Anterior cingulate cortex (tissue), 58 donors: ENCODE results near the gene LYZ.
A peak's percentile ranks its signal among the peaks of the same experiment; 100 is the strongest.

Experiments
- DNase-seq, 58 donors: peaks; one replicate each; lab custom pipeline; 2025; lab: John Stamatoyannopoulos, UW

LYZ gene

DNA sequence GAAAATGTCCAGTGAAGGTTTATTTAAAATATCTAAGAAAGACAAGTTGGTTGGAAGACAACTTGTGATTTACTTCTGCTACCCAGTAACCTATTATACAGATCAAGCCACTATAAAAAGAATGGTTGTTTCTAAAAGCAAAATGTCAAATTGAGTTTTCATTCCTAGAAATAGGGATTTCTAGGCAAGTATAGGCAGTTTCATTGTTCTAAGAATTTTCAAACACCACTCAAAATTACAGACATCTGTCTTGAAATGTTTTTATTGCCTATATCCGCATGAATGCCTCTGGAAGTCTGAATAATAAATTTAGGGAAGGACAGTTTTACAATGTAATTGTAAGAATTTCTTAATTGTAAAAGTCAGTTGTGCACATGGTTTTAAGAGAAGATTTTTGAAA is 20.0 kb downstream of the LYZ start:
- no peak for DNase-seq

DNA sequence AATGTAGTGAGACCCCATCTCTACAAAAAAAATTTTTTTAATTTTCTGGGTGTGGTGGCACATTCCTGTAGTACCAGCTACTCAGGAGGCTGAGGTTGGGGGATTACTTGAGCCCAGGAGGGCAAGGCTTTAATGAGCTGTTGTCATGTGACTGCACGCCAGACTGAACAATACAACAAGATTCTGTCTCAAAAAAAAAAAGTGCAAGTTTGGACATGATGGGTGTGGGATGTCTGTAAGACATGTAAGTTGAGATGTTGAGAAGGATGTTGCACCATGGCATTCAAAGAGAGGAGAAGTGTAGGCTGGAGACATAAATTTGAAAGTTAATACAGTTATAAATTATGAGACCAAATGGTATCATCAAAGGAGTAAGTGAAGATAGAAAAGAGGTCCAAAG is 34.9 kb downstream of the LYZ start:
- DNase-seq, result no peak

DNA sequence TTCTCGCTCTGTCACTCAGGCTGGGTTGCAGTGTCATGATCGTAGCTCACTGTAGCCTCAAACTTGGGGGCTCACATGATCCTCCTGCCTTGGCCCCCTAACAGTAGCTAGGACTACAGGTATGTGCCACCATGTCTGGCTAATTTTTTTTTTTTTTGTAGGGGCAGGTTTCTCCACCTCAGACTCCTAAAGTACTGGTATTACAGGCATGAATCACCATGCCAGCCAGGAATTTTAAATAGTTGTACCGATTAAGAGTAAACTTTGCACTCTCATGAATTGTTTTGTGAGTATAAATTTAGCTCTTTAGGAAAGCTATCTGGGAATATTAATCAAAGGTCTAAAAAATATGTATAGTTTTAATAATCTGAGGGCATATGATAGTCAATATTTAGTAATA is 36.9 kb downstream of the LYZ start:
- DNase-seq, result no peak

DNA sequence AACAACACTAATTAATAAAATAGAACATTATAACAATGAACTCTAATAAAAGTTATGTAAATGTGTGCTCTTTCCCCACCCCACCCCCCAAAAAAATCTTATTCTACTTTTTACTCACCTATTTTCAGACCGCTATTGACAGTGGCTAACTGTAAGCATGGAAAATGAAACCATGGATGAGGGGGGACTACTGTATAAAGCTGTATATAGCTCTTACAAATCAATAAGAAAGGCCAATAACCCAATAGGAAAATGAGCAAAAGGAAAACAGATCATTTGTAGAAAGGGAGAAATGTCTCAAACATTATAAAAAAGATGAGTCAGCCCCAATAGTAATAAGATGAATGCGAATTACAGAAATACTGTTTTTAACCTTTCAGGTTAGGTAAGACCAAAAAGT is 38.7 kb downstream of the LYZ start:
- DNase-seq, result no peak

DNA sequence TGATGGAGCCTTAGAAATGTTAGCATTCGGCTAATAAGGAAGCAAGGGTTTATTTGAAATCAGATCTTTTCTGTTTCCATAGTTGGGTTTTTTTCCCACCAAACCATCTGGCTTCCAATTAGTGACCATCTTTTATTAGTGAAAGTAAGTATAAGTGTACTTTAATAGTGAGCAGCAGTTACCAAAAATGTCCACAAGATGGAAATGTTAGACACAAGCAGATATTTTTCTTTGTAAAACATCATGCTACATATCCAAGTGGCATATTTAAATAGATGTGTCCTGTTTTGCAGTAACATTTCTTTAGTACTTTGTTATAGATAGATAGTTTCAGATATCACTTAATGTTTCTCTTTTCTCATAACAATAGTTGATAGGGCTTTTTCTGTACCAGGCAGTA is 40.2 kb downstream of the LYZ start:
- peak in 2 of 58 donors; percentile 13 to 17 for DNase-seq

DNA sequence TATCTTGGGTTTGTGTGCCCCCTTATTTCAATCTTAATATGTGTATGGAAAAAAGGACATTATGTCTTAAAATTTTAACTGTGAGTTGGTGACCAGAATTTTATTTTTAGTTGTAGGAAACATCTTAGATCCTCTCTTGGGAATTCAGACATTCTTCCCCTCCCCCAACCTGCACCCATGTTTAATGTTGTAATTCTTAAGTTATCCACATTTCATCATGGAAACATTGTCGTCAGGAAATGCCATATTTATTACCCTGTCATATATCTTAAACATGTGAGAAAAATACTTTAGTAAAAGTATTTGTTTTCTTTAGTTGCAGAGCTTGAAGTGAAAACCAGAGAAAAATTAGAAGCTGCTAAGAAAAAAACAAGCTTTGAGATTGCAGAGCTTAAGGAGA is 41.6 kb downstream of the LYZ start:
- DNase-seq, result no peak

DNA sequence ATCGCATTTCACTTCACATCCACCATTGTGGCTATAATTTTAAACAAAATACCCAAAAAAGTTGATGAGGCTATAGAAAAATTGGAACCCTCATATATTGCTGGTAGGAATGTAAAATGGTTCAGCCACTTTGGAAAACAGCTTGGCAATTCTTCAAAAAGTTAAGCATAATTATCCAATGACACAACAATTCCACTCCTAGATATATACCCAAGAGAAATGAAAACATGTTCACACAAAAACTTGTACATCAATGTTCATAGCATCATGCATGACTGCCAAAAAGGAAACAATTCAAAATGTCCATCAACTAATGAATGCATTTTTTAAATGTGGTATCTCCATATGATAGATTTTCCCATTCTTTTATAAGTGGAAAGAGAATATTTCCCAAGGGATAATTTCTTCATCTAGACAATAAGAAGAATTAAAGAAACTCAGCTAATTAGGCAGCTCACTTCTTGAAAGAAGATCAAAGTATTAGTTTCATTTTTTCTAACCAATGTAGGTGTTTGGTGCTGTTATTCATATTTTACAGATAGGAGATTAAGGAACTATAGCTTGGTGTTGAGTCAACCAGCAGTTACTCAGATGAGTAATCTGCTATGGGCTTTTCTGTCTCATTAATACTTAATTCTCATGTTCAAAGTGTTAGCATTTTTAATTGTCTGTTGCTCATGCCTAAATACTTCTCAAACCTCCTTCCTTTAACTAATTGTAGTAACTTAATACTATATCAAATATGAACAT is 44.2 kb downstream of the LYZ start:
- DNase-seq, result no peak

DNA sequence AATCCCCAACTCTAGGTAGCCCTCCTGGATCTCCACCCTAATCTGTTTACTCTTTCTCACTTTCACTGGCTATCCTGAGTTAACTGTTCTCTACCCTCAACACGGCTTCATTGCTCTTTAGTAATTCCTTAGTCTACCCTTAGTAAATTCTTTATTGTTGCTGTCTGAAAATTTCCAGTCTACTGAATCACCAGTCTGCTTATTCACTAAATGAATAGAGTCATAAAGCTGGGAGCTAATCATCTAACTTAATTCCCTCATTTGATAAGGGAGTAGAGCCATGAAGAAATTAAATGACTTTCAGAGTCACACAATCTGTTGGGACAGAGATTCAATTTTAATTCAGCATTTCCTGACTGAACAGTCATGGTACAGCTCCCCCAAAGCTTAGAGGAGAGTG is 47.9 kb downstream of the LYZ start:
- no peak for DNase-seq

DNA sequence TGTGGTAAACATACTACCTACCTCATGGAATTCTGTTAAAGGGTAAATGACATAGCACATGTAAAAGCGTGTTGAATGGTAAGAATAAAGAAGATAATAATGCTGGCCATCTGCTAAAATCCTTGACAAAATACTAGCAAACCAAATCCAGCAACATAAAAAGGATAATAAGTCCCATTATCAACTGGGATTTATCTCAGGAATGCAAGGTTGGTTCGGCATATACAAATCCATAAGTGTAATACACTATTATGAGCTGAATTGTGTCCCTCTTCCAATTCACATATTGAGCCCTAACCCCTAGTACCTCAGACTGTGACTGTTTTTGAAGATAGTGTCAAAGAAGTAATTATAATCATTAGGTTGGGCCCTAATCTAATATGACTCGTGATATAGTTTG is 48.8 kb downstream of the LYZ start:
- no peak for DNase-seq

DNA sequence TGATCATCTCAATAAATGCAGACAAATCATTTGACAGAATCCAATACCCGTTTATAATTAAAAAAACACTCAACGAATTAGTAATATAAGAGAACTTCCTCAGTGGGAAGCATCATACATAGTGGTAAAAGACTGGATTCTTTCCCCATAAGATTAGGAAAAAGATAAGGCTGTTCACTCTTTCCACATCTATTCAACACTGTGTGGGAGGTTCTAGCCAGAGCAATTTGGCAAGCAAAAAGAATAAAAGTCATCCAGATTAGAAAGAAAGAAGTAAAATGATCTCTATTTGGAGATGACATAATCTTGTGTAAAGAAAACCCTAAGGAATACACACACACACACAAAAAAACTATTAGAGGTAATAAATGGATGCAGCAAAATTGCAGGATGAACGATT is 49.8 kb downstream of the LYZ start:
- DNase-seq, result peak in 1 of 58 donors; percentile 1

DNA sequence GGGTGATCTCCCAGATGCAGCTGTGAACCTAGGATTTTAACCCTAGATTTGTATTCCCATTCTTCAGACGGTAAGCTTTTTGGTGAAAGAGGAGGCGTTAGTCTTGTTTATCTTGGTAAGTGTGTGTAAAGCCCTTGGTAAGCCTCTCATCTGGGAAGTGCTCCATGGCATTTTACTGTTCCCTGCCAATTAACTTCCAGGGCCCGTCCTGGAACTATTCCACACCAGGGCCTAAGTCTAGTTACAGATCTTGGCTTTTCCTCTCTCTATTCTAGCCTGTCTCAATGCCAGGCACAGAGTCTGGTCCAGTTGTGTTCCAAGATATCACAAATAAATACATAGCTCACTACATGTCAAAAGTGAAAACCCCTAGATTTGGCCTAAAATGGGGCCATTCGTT is 53.8 kb downstream of the LYZ start:
- DNase-seq, result no peak
